DND-41 (cell line): ENCODE data around the gene SLC16A10.

Experiments used
- EZH2 ChIP-seq: IDR thresholded peaks from 3 replicates; pipeline ENCODE4 v1.6.1; 2012; ENCODE audit warnings: borderline replicate concordance, low read depth, mild to moderate bottlenecking, moderate library complexity, low read length, inconsistent platforms; ENCODE audit not compliant: severe bottlenecking
- TF ChIP-seq, protein P1 (sequence below): IDR thresholded peaks from 2 replicates; pipeline ENCODE4 v1.5.1; 2012; ENCODE audit warnings: borderline replicate concordance, low read length, moderate library complexity, mild to moderate bottlenecking; ENCODE audit not compliant: poor library complexity, severe bottlenecking; ENCODE audit errors: extremely low read depth

DNA sequence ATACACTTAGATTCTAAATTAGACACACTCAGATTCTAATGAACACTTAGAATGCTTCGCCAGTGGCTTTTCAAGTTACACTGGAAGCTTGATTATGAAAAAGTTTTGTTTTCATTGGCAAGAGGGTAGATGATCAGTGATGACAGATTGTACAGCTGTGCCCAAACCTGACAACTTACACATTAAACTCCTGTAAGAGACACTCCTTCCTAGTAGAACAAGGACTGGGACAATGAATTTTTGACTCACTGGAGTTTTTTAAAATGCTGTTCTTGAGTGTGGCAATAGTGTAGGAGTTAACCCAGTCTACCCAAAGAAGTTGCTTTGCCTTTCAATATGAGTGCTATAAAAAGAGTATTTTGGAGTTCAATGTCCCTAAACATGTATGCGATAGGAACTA is 140.8 kb downstream of the SLC16A10 start:
- TF ChIP-seq EZH2: no peak
- TF ChIP-seq, protein P1, sequence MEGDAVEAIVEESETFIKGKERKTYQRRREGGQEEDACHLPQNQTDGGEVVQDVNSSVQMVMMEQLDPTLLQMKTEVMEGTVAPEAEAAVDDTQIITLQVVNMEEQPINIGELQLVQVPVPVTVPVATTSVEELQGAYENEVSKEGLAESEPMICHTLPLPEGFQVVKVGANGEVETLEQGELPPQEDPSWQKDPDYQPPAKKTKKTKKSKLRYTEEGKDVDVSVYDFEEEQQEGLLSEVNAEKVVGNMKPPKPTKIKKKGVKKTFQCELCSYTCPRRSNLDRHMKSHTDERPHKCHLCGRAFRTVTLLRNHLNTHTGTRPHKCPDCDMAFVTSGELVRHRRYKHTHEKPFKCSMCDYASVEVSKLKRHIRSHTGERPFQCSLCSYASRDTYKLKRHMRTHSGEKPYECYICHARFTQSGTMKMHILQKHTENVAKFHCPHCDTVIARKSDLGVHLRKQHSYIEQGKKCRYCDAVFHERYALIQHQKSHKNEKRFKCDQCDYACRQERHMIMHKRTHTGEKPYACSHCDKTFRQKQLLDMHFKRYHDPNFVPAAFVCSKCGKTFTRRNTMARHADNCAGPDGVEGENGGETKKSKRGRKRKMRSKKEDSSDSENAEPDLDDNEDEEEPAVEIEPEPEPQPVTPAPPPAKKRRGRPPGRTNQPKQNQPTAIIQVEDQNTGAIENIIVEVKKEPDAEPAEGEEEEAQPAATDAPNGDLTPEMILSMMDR: no peak
